Astrocyte (in vitro differentiated cells and primary cell): ENCODE measurements around the gene TMEM37.

Experiments
- EZH2 ChIP-seq: IDR thresholded peaks from 2 replicates; pipeline ENCODE4 v1.6.1; 2012; ENCODE audit warnings: mild to moderate bottlenecking, low read length, inconsistent platforms; ENCODE audit not compliant: insufficient read depth
- TF ChIP-seq, protein P1 (sequence below): IDR thresholded peaks from 2 replicates; pipeline ENCODE4 v1.5.1; 2011; ENCODE audit warnings: low read depth, mild to moderate bottlenecking, inconsistent platforms, low read length, moderate library complexity; ENCODE audit not compliant: insufficient read depth

DNA sequence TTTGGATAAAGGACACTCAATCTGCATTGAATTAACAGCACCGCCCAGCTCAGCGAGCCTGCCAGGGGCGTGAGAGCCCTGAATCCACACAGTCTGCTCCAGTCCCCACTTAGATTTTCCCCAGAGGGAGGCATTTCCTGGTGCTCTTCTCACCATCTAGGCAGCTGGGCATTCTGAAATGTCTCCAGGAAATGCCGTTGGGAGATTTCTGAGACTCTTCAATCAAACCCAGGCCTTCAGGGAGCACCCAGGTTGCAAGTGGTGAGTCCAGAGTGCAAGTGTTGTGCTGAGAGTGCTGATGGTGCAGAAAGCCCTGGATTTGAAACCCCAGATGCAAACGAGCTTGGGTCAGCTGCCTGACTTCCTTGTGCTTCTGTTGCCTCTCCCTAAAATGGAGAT is 23.4 kb upstream of the TMEM37 start:
- TF ChIP-seq, protein P1, sequence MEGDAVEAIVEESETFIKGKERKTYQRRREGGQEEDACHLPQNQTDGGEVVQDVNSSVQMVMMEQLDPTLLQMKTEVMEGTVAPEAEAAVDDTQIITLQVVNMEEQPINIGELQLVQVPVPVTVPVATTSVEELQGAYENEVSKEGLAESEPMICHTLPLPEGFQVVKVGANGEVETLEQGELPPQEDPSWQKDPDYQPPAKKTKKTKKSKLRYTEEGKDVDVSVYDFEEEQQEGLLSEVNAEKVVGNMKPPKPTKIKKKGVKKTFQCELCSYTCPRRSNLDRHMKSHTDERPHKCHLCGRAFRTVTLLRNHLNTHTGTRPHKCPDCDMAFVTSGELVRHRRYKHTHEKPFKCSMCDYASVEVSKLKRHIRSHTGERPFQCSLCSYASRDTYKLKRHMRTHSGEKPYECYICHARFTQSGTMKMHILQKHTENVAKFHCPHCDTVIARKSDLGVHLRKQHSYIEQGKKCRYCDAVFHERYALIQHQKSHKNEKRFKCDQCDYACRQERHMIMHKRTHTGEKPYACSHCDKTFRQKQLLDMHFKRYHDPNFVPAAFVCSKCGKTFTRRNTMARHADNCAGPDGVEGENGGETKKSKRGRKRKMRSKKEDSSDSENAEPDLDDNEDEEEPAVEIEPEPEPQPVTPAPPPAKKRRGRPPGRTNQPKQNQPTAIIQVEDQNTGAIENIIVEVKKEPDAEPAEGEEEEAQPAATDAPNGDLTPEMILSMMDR, result no peak
- no peak for TF ChIP-seq EZH2
